ENCODE data around the gene SERHL2. TPM values are rescaled to one million over a fixed set of nuclear protein-coding genes. Genes with fewer than 3 reads are reported as not detected.
A peak's percentile ranks its signal among the peaks of the same experiment; 100 is the strongest.
"Not testable (repeated sequence)": the region's sequence is repeated elsewhere in the genome, so short reads cannot be mapped to it uniquely, and the experiment has no call there.

SERHL2 gene
- total RNA-seq, 1 donor from 2014 or later = 1.6 TPM

- no peak for DNase-seq
Measured at GRCh38 chr22:42608136-42608822, 54.5 kb downstream of the SERHL2 start.

- peak; percentile 74 for DNase-seq
Measured at GRCh38 chr22:42608823-42609361, 55.1 kb downstream of the SERHL2 start.

- no peak for DNase-seq
Measured at GRCh38 chr22:42610186-42610585, 56.4 kb downstream of the SERHL2 start.

GRCh38 chr22:42611051-42611450 is 57.3 kb downstream of the SERHL2 start:
- no peak for DNase-seq

GRCh38 chr22:42612336-42612735 is 58.6 kb downstream of the SERHL2 start:
- DNase-seq = no peak

- no peak for DNase-seq
Measured at GRCh38 chr22:42613872-42614301, 60.1 kb downstream of the SERHL2 start.

- peak; percentile 100 for DNase-seq
Measured at GRCh38 chr22:42614312-42615091, 60.7 kb downstream of the SERHL2 start, which contains the start of gene POLDIP3. TSS of gene POLDIP3 (minus strand) at chr22:42614883. CDS start at chr22:42614857, 26 bp downstream.

- DNase-seq = peak; percentile 98
Measured at GRCh38 chr22:42615092-42615859, 61.5 kb downstream of the SERHL2 start.

GRCh38 chr22:42615860-42616175 is 62.1 kb downstream of the SERHL2 start:
- not testable (repeated sequence) for DNase-seq

- DNase-seq = no peak
Measured at GRCh38 chr22:42617155-42617983, 63.6 kb downstream of the SERHL2 start.

- DNase-seq = no peak
Measured at GRCh38 chr22:42619261-42620063, 65.7 kb downstream of the SERHL2 start.

GRCh38 chr22:42620084-42620483 is 66.3 kb downstream of the SERHL2 start:
- DNase-seq = no peak

GRCh38 chr22:42621505-42622002 is 67.8 kb downstream of the SERHL2 start:
- peak; percentile 69 for DNase-seq

GRCh38 chr22:42622061-42622710 is 68.4 kb downstream of the SERHL2 start:
- no peak for DNase-seq

- no peak for DNase-seq
Measured at GRCh38 chr22:42623301-42623751, 69.6 kb downstream of the SERHL2 start.

Measured in tongue (tissue), 2 donors.